Stimulated activated CD4-positive, alpha-beta T cell treated with anti-CD3 and anti-CD28 coated beads, Interleukin-12 subunit alpha, Interleukin-12 subunit beta, amount 100 ng/mL, for 24 hours (primary cell): Measurements from ENCODE around the gene TBL1Y.
"Not testable (repeated sequence)": the region's sequence is repeated elsewhere in the genome, so short reads cannot be mapped to it uniquely, and the experiment has no call there.

Experiments used
- DNase-seq, 2 experiments: peaks; one replicate each; pipeline ENCODE4 v3.0.0-alpha.2; 2020; ENCODE audit warnings: low read depth in 2 of 2

TBL1Y gene

GRCh38 chrY:6972271-6972887 lies 61.9 kb downstream of the TBL1Y start:
- no peak for DNase-seq

- DNase-seq, result no peak
These were observed 64.5 kb downstream of the TBL1Y start for GRCh38 chrY:6974971-6975370.

- no peak for DNase-seq
These were observed 67.3 kb downstream of the TBL1Y start for GRCh38 chrY:6977783-6978182.

GRCh38 chrY:6983221-6983620 lies 72.7 kb downstream of the TBL1Y start:
- DNase-seq, result no peak

- DNase-seq, result no peak
These were observed 77.3 kb downstream of the TBL1Y start for GRCh38 chrY:6987811-6988210.

- DNase-seq, result no peak
These were observed 79.6 kb downstream of the TBL1Y start for GRCh38 chrY:6989886-6990620.

- no peak for DNase-seq
These were observed 81.5 kb downstream of the TBL1Y start for GRCh38 chrY:6992041-6992440.

- no peak for DNase-seq
These were observed 85.5 kb downstream of the TBL1Y start for GRCh38 chrY:6995987-6996386.

GRCh38 chrY:6997503-6998066 lies 87.1 kb downstream of the TBL1Y start:
- DNase-seq, result no peak

- no peak for DNase-seq
These were observed 89.4 kb downstream of the TBL1Y start for GRCh38 chrY:6999905-7000304.

GRCh38 chrY:7002581-7002980 lies 92.1 kb downstream of the TBL1Y start:
- DNase-seq, result no peak

- DNase-seq, result no peak
These were observed 97.4 kb downstream of the TBL1Y start for GRCh38 chrY:7007911-7008310.

GRCh38 chrY:7008578-7009355 lies 98.3 kb downstream of the TBL1Y start:
- no peak for DNase-seq

GRCh38 chrY:7013051-7013450 lies 102.6 kb downstream of the TBL1Y start:
- no peak for DNase-seq

- no peak for DNase-seq
These were observed 106.0 kb downstream of the TBL1Y start for GRCh38 chrY:7016521-7016920.

- no peak for DNase-seq
These were observed 107.0 kb downstream of the TBL1Y start for GRCh38 chrY:7017244-7018080.

- DNase-seq, result no peak
These were observed 128.5 kb downstream of the TBL1Y start for GRCh38 chrY:7039037-7039436.

- no peak for DNase-seq
These were observed 130.2 kb downstream of the TBL1Y start for GRCh38 chrY:7040662-7041061.

GRCh38 chrY:7041983-7042382 lies 131.5 kb downstream of the TBL1Y start:
- DNase-seq, result no peak

- DNase-seq, result not testable (repeated sequence)
These were observed 142.0 kb downstream of the TBL1Y start for GRCh38 chrY:7052461-7052860.

- no peak for DNase-seq
These were observed 146.4 kb downstream of the TBL1Y start for GRCh38 chrY:7056886-7057285.

GRCh38 chrY:7078725-7079124 lies 168.2 kb downstream of the TBL1Y start:
- no peak for DNase-seq
